ENCODE results near the gene ZBTB4.

The ZBTB4 gene

GRCh38 chr17:7425316-7425715 lies 54.1 kb downstream of the ZBTB4 start, which contains the start of gene SPEM2:
SPEM2 (plus strand) TSS chr17:7425616; CDS start chr17:7425689, 73 bp downstream.
- no peak within 1 kb of the TSS for H2AFZ ChIP-seq (ENCODE audit: low read length)

DNA sequence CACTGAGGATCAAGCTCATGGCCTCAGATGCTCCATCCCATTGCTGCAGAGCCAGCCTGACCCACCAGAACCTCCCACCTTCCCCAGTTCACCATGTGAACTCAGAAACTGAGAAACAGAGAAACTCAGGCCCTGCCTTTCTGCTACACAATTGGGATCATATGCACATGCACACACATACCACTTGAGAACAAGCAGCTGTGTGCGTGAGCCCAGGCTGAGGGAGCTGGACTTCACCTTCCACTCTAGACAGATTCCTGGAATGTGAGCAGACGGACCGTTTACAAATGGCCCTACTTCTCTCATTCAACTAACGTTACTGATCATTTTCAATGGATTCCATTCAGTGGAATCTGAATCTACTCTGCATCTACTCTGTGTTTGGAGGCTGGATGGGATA lies 55.8 kb downstream of the ZBTB4 start:
- Histone ChIP-seq H3K27me3 (ENCODE audit: insufficient read depth, low read length, poor library complexity, severe bottlenecking) (no peaks in the 10 kb centered on the region), H3K9me2 (replicated peaks; ENCODE audit: low read depth, low read length) (no peaks in the 10 kb centered on the region), H3K79me2 (ENCODE audit: insufficient read depth, low read length) (no peaks in the 10 kb centered on the region), H3K9me3 (ENCODE audit: insufficient read depth, low read depth, low read length) (no peaks in the 10 kb centered on the region), H4K20me1 (ENCODE audit: insufficient read depth, low read length, poor library complexity, severe bottlenecking) (no peaks in the 10 kb centered on the region), H3K9ac (ENCODE audit: low read depth, low read length, poor library complexity, severe bottlenecking) (no peak overlapping the region), H3F3A (ENCODE audit: low read depth) (no peaks in the 10 kb centered on the region), H3K4me1 (ENCODE audit: insufficient read depth, low read length, poor library complexity, severe bottlenecking) (no peaks in the 10 kb centered on the region), H3K36me3 (ENCODE audit: insufficient read depth, low read length) (no peaks in the 10 kb centered on the region), H3K4me2 (ENCODE audit: low read depth, low read length, poor library complexity, severe bottlenecking) (no peak overlapping the region), H2AFZ (ENCODE audit: low read length) (no peak overlapping the region), H3K4me3 (ENCODE audit: low read length, poor library complexity, severe bottlenecking) (no peak overlapping the region)
- TF ChIP-seq CTCF (conservative IDR thresholded peaks at IDR 0.05; ENCODE audit: low read length): no peak
- TF ChIP-seq EZH2phosphoT487 (IDR thresholded peaks at IDR 0.05; ENCODE audit: borderline replicate concordance): no peak

More at GRCh38 chr17:7425316-7425715, 54.1 kb downstream of the ZBTB4 start, which contains the start of gene SPEM2:
- H3K27me3 ChIP-seq (ENCODE audit: insufficient read depth, low read length, poor library complexity, severe bottlenecking): no peaks in the 10 kb centered on the region
- H3K9me3 ChIP-seq (ENCODE audit: insufficient read depth, low read depth, low read length): no peaks in the 10 kb centered on the region
- H3K9me2 ChIP-seq (replicated peaks; ENCODE audit: low read depth, low read length): no peaks in the 10 kb centered on the region
- no peaks in the 10 kb centered on the region for H3K4me1 ChIP-seq (ENCODE audit: insufficient read depth, low read length, poor library complexity, severe bottlenecking)
- TF ChIP-seq EZH2phosphoT487 (IDR thresholded peaks at IDR 0.05; ENCODE audit: borderline replicate concordance): no peak
- no peak for TF ChIP-seq CTCF (conservative IDR thresholded peaks at IDR 0.05; ENCODE audit: low read length)
- no peaks in the 10 kb centered on the region for H4K20me1 ChIP-seq (ENCODE audit: insufficient read depth, low read length, poor library complexity, severe bottlenecking)
- H3K9ac ChIP-seq (ENCODE audit: low read depth, low read length, poor library complexity, severe bottlenecking): no peak within 1 kb of the TSS
- H3K4me2 ChIP-seq (ENCODE audit: low read depth, low read length, poor library complexity, severe bottlenecking): no peak within 1 kb of the TSS
- no peak within 1 kb of the TSS for H3K4me3 ChIP-seq (ENCODE audit: low read length, poor library complexity, severe bottlenecking)
- H3K79me2 ChIP-seq (ENCODE audit: insufficient read depth, low read length): no peaks in the 10 kb centered on the region
- no peaks in the 10 kb centered on the region for H3K36me3 ChIP-seq (ENCODE audit: insufficient read depth, low read length)
- no peaks in the 10 kb centered on the region for H3F3A ChIP-seq (ENCODE audit: low read depth)

- Histone ChIP-seq H3K36me3 (ENCODE audit: insufficient read depth, low read length) (no peaks in the 10 kb centered on the region), H3K9me3 (ENCODE audit: insufficient read depth, low read depth, low read length) (no peaks in the 10 kb centered on the region), H3K9ac (ENCODE audit: low read depth, low read length, poor library complexity, severe bottlenecking) (no peak overlapping the region), H3K79me2 (ENCODE audit: insufficient read depth, low read length) (no peaks in the 10 kb centered on the region), H2AFZ (ENCODE audit: low read length) (no peak overlapping the region), H3K27me3 (ENCODE audit: insufficient read depth, low read length, poor library complexity, severe bottlenecking) (no peaks in the 10 kb centered on the region), H4K20me1 (ENCODE audit: insufficient read depth, low read length, poor library complexity, severe bottlenecking) (no peaks in the 10 kb centered on the region), H3K4me2 (ENCODE audit: low read depth, low read length, poor library complexity, severe bottlenecking) (no peak overlapping the region), H3K9me2 (replicated peaks; ENCODE audit: low read depth, low read length) (no peaks in the 10 kb centered on the region), H3K4me1 (ENCODE audit: insufficient read depth, low read length, poor library complexity, severe bottlenecking) (no peaks in the 10 kb centered on the region), H3F3A (ENCODE audit: low read depth) (no peaks in the 10 kb centered on the region), H3K4me3 (ENCODE audit: low read length, poor library complexity, severe bottlenecking) (no peak overlapping the region)
- TF ChIP-seq EZH2phosphoT487 (IDR thresholded peaks at IDR 0.05; ENCODE audit: borderline replicate concordance) (no peak), CTCF (conservative IDR thresholded peaks at IDR 0.05; ENCODE audit: low read length) (no peak)
These were observed 58.2 kb downstream of the ZBTB4 start for GRCh38 chr17:7421186-7421585.
